Amniotic epithelial cell (primary cell): ENCODE results near the gene LMBRD1.
A peak's percentile ranks its signal among the peaks of the same experiment; 100 is the strongest.
"Not testable (repeated sequence)": the region's sequence is repeated elsewhere in the genome, so short reads cannot be mapped to it uniquely, and the experiment has no call there.

ENCODE experiments used
- DNase-seq: peaks from one replicate; pipeline ENCODE4 v3.0.0-alpha.2; 2010; ENCODE audit warnings: low read depth

The LMBRD1 gene

GRCh38 chr6:69796642-69797390 lies at the start of gene LMBRD1:
Gene LMBRD1, minus strand, starts transcription at chr6:69797010. Its CDS starts 129 bp downstream, at chr6:69796881.
- peak; percentile 94 for DNase-seq

- no peak for DNase-seq
Observed at GRCh38 chr6:69846312-69846711, 49.5 kb upstream of the LMBRD1 start.

GRCh38 chr6:69843189-69843588 lies 46.4 kb upstream of the LMBRD1 start:
- DNase-seq = no peak

- DNase-seq = no peak
Observed at GRCh38 chr6:69841862-69842261, 45.1 kb upstream of the LMBRD1 start.

GRCh38 chr6:69835414-69836179 lies 38.8 kb upstream of the LMBRD1 start:
- DNase-seq = peak; percentile 62

GRCh38 chr6:69832558-69832957 lies 35.7 kb upstream of the LMBRD1 start:
- DNase-seq = no peak

GRCh38 chr6:69827276-69827893 lies 30.6 kb upstream of the LMBRD1 start:
- DNase-seq = peak; percentile 28

GRCh38 chr6:69825904-69826303 lies 29.1 kb upstream of the LMBRD1 start:
- DNase-seq = peak; percentile 67

GRCh38 chr6:69824355-69824754 lies 27.5 kb upstream of the LMBRD1 start:
- not testable (repeated sequence) for DNase-seq

GRCh38 chr6:69820438-69820837 lies 23.6 kb upstream of the LMBRD1 start:
- no peak for DNase-seq

- DNase-seq = no peak
Observed at GRCh38 chr6:69820018-69820417, 23.2 kb upstream of the LMBRD1 start.

- no peak for DNase-seq
Observed at GRCh38 chr6:69819138-69819537, 22.3 kb upstream of the LMBRD1 start.

GRCh38 chr6:69818223-69818930 lies 21.6 kb upstream of the LMBRD1 start:
- no peak for DNase-seq

GRCh38 chr6:69817358-69817757 lies 20.5 kb upstream of the LMBRD1 start:
- DNase-seq = no peak

- no peak for DNase-seq
Observed at GRCh38 chr6:69816569-69816968, 19.8 kb upstream of the LMBRD1 start.

GRCh38 chr6:69816026-69816425 lies 19.2 kb upstream of the LMBRD1 start:
- DNase-seq = no peak

- DNase-seq = no peak
Observed at GRCh38 chr6:69813508-69813907, 16.7 kb upstream of the LMBRD1 start.

- no peak for DNase-seq
Observed at GRCh38 chr6:69812746-69813427, 16.1 kb upstream of the LMBRD1 start.

- DNase-seq = no peak
Observed at GRCh38 chr6:69802995-69803394, 6.2 kb upstream of the LMBRD1 start.

GRCh38 chr6:69801711-69802110 lies 4.9 kb upstream of the LMBRD1 start:
- DNase-seq = no peak

GRCh38 chr6:69801225-69801624 lies 4.4 kb upstream of the LMBRD1 start:
- no peak for DNase-seq

GRCh38 chr6:69798796-69799195 lies 2.0 kb upstream of the LMBRD1 start:
- not testable (repeated sequence) for DNase-seq
